Measurements from ENCODE around the gene TXNRD2.
A peak's percentile ranks its signal among the peaks of the same experiment; 100 is the strongest.

The TXNRD2 gene

DNA sequence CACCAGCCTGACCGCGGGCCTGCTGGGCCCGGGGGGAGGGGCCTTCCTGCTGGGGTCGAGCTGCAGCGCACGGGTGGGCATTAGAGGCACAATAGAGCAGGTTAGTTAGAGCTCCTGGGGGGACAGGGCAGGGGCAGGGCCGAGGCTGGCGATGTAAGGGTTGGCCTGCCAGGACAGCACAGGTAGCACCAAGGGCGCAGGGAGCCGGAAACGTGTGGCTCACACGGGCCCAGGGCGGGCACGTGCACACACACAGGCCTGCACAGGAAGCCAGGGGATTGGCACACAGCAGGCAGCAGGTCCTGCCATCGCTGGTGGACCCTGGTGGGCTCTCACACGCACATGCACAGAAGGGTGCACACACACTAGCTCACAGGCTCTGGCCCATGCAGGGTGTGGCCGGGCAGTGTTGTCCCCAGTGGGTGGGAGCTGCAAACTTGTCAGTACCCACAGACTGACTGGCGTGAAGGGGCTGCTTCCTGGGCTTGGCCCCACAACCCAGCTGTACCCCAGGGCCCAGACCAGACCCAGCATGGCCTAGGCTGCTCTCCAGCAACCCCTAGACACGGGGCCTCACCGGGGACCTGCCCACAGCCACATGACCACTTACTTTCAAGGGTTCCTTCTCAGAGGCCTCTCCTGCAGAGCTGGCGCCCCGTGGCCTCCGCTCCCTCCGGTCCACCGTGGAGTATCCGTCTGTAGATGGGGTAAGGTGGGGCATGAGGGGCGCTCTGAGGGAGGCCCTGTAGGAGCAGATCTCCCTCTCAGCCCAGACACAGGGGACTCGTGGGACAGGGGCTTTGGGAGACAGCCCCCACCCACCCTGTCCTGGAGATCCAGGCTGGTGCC is 29.9 kb upstream of the TXNRD2 start:
- Histone ChIP-seq H3K79me1 (replicated peaks; ENCODE audit: low read length, poor library complexity, severe bottlenecking) (no peaks in the 10 kb centered on the region), H3K23ac (ENCODE audit: low read length in 2 of 2) (no peak overlapping the region), H3K36me3 (ENCODE audit: control insufficient read depth in 1 of 2, insufficient read depth in 2 of 2, low read depth in 1 of 2, low read length in 2 of 2) (peaks cover 30 to 71% of the 10 kb centered on the region in 2 experiments), H2BK5ac (ENCODE audit: low read depth, low read length, poor library complexity, severe bottlenecking) (no peak overlapping the region), H3K18ac (ENCODE audit: low read depth in 1 of 2, low read length in 2 of 2) (no peak overlapping the region), H3K14ac (ENCODE audit: low read length in 2 of 2) (no peak overlapping the region), H2AFZ (ENCODE audit: low read depth, low read length) (no peak overlapping the region), H2BK15ac (ENCODE audit: low read depth, poor library complexity, severe bottlenecking) (no peak overlapping the region), H3K4me3 (ENCODE audit: insufficient read depth in 1 of 2, low read depth in 1 of 2, low read length in 2 of 2) (no peak overlapping the region), H2BK120ac (ENCODE audit: low read depth, low read length) (no peak overlapping the region), H3K4me1 (ENCODE audit: control insufficient read depth, insufficient read depth, low read depth, low read length) (peaks cover 26% of the 10 kb centered on the region), H4K8ac (ENCODE audit: low read length) (no peak overlapping the region), H4K91ac (ENCODE audit: low read length) (no peak overlapping the region), H3K27me3 (ENCODE audit: control insufficient read depth in 1 of 2, insufficient read depth in 1 of 2, low read length in 2 of 2) (peaks cover 0 to 4% of the 10 kb centered on the region in 2 experiments), H3K9me3 (ENCODE audit: control insufficient read depth, low read length) (no peaks in the 10 kb centered on the region), H3K9ac (ENCODE audit: low read length) (no peak overlapping the region), H2BK12ac (ENCODE audit: low read length in 2 of 2) (no peak overlapping the region), H2AK5ac (ENCODE audit: low read length, severe bottlenecking) (no peak overlapping the region), H3K27ac (ENCODE audit: low read length, poor library complexity, severe bottlenecking) (no peak overlapping the region), H3K4me2 (ENCODE audit: low read length, poor library complexity, severe bottlenecking) (no peak overlapping the region), H3K4ac (ENCODE audit: low read depth in 1 of 2, low read length in 2 of 2) (no peak overlapping the region)
- DNase-seq: no peak
- WGBS: 88% methylated on average over 26 of the region's 28 CpGs

DNA sequence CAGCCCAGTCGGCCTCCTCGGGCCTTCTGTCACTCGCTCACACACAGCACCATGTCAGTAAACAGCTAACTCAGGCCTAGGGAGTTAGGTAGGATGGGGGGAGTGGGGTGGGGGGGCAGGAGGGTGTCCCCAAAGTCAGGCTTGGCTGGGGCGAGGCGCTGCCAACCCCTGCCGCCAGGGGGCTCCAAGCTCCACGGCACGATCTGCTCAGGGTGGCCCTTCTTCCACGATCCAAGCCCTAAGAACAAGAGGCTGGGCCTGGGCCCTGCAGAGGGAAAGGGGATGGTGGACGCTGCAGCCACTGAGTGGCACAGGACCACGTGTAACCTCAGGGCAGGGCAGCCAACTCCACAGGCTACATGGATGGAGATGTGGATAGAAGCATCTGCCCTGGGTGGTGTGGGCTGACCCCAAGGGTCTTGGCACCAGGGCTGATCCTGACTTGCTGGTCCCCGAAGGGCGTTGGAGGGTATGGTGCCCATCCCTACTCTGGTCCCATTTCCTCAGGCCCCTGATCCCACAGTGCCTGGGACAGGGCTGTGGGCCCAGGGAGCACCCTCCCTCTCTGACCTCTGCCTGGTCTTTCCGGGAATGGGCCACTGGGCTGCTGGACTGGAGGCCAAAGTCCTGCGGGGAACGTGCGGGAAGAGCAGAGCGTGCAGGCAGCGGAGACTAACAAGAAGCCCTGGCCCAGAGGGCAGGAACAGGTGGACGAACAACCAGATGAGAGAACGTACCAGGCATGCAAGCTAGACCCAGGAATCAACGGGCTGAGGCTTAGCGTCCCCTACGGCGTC is 29.1 kb upstream of the TXNRD2 start:
- no peak overlapping the region for H2BK15ac ChIP-seq (ENCODE audit: low read depth, poor library complexity, severe bottlenecking)
- no peak overlapping the region for H2AFZ ChIP-seq (ENCODE audit: low read depth, low read length)
- H3K36me3 ChIP-seq (ENCODE audit: control insufficient read depth in 1 of 2, insufficient read depth in 2 of 2, low read depth in 1 of 2, low read length in 2 of 2): peaks cover 34 to 72% of the 10 kb centered on the region in 2 experiments
- no peak overlapping the region for H2BK120ac ChIP-seq (ENCODE audit: low read depth, low read length)
- no peak overlapping the region for H2AK5ac ChIP-seq (ENCODE audit: low read length, severe bottlenecking)
- peak overlapping the region; percentile 29 for H3K9ac ChIP-seq (ENCODE audit: low read length)
- WGBS: 59% methylated on average over 22 of the region's 25 CpGs
- H3K79me1 ChIP-seq (replicated peaks; ENCODE audit: low read length, poor library complexity, severe bottlenecking): no peaks in the 10 kb centered on the region
- no peak overlapping the region for H4K91ac ChIP-seq (ENCODE audit: low read length)
- peaks cover 23% of the 10 kb centered on the region for H3K4me1 ChIP-seq (ENCODE audit: control insufficient read depth, insufficient read depth, low read depth, low read length)
- H3K18ac ChIP-seq (ENCODE audit: low read depth in 1 of 2, low read length in 2 of 2): no peak overlapping the region
- no peaks in the 10 kb centered on the region for H3K9me3 ChIP-seq (ENCODE audit: control insufficient read depth, low read length)
- no peak overlapping the region for H3K4me2 ChIP-seq (ENCODE audit: low read length, poor library complexity, severe bottlenecking)
- no peak overlapping the region for H2BK12ac ChIP-seq (ENCODE audit: low read length in 2 of 2)
- no peaks in the 10 kb centered on the region for H3K27me3 ChIP-seq (ENCODE audit: control insufficient read depth in 1 of 2, insufficient read depth in 1 of 2, low read length in 2 of 2)
- no peak overlapping the region for H2BK5ac ChIP-seq (ENCODE audit: low read depth, low read length, poor library complexity, severe bottlenecking)
- no peak overlapping the region for H4K8ac ChIP-seq (ENCODE audit: low read length)
- no peak overlapping the region for H3K14ac ChIP-seq (ENCODE audit: low read length in 2 of 2)
- H3K27ac ChIP-seq (ENCODE audit: low read length, poor library complexity, severe bottlenecking): no peak overlapping the region
- no peak overlapping the region for H3K4ac ChIP-seq (ENCODE audit: low read depth in 1 of 2, low read length in 2 of 2)
- peak; percentile 59 for DNase-seq
- no peak overlapping the region for H3K23ac ChIP-seq (ENCODE audit: low read length in 2 of 2)
- H3K4me3 ChIP-seq (ENCODE audit: insufficient read depth in 1 of 2, low read depth in 1 of 2, low read length in 2 of 2): no peak overlapping the region

GRCh38 chr22:19970031-19970478 is 28.4 kb upstream of the TXNRD2 start:
- 71% methylated on average over 9 of the region's 9 CpGs for WGBS
- no peak overlapping the region for H2BK15ac ChIP-seq (ENCODE audit: low read depth, poor library complexity, severe bottlenecking)

More at GRCh38 chr22:19970031-19970478, 28.4 kb upstream of the TXNRD2 start:
- no peak overlapping the region for H3K14ac ChIP-seq (ENCODE audit: low read length in 2 of 2)
- H3K4me1 ChIP-seq (ENCODE audit: control insufficient read depth, insufficient read depth, low read depth, low read length): peaks cover 17% of the 10 kb centered on the region
- H2BK12ac ChIP-seq (ENCODE audit: low read length in 2 of 2): no peak overlapping the region
- H4K8ac ChIP-seq (ENCODE audit: low read length): no peak overlapping the region
- H3K9ac ChIP-seq (ENCODE audit: low read length): no peak overlapping the region
- H3K4me3 ChIP-seq (ENCODE audit: insufficient read depth in 1 of 2, low read depth in 1 of 2, low read length in 2 of 2): no peak overlapping the region
- no peak overlapping the region for H2AFZ ChIP-seq (ENCODE audit: low read depth, low read length)
- H2AK5ac ChIP-seq (ENCODE audit: low read length, severe bottlenecking): no peak overlapping the region
- no peak overlapping the region for H3K18ac ChIP-seq (ENCODE audit: low read depth in 1 of 2, low read length in 2 of 2)
- no peak overlapping the region for H3K4me2 ChIP-seq (ENCODE audit: low read length, poor library complexity, severe bottlenecking)
- H3K9me3 ChIP-seq (ENCODE audit: control insufficient read depth, low read length): no peaks in the 10 kb centered on the region
- no peak overlapping the region for H4K91ac ChIP-seq (ENCODE audit: low read length)
- H3K27ac ChIP-seq (ENCODE audit: low read length, poor library complexity, severe bottlenecking): no peak overlapping the region
- no peaks in the 10 kb centered on the region for H3K79me1 ChIP-seq (replicated peaks; ENCODE audit: low read length, poor library complexity, severe bottlenecking)
- H3K23ac ChIP-seq (ENCODE audit: low read length in 2 of 2): no peak overlapping the region
- H2BK5ac ChIP-seq (ENCODE audit: low read depth, low read length, poor library complexity, severe bottlenecking): no peak overlapping the region
- no peak overlapping the region for H3K4ac ChIP-seq (ENCODE audit: low read depth in 1 of 2, low read length in 2 of 2)
- H3K27me3 ChIP-seq (ENCODE audit: control insufficient read depth in 1 of 2, insufficient read depth in 1 of 2, low read length in 2 of 2): no peaks in the 10 kb centered on the region
- peaks cover 34 to 72% of the 10 kb centered on the region in 2 experiments for H3K36me3 ChIP-seq (ENCODE audit: control insufficient read depth in 1 of 2, insufficient read depth in 2 of 2, low read depth in 1 of 2, low read length in 2 of 2)
- DNase-seq: no peak
- H2BK120ac ChIP-seq (ENCODE audit: low read depth, low read length): no peak overlapping the region
